ENCODE results near the gene TMPRSS12. TPM values are rescaled to one million over a fixed set of nuclear protein-coding genes. Genes with fewer than 3 reads are reported as not detected.
"Not testable (repeated sequence)": the region's sequence is repeated elsewhere in the genome, so short reads cannot be mapped to it uniquely, and the experiment has no call there.

The TMPRSS12 gene
- total and polyA plus RNA-seq, 8 donors: 0.12 TPM; not detected in 7

DNA sequence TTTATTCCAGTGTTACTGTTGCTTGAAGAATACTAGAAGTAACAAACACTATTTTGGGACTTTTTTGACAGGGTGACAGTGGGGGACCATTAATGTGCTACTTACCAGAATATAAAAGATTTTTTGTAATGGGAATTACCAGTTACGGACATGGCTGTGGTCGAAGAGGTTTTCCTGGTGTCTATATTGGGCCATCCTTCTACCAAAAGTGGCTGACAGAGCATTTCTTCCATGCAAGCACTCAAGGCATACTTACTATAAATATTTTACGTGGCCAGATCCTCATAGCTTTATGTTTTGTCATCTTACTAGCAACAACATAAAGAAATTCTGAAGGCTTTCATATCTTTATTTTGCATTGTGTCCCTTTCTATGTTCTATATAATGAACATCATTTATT is 44.5 kb downstream of the TMPRSS12 start:
- Histone ChIP-seq H3K36me3 (no peaks in the 10 kb centered on the region), H3K9me3 (no peaks in the 10 kb centered on the region), H3K4me1 (no peaks in the 10 kb centered on the region), H3K4me3 (no peak overlapping the region), H3K27ac (no peak overlapping the region), H3K27me3 (no peaks in the 10 kb centered on the region)
- no peak for ATAC-seq
- TF ChIP-seq, protein P1, sequence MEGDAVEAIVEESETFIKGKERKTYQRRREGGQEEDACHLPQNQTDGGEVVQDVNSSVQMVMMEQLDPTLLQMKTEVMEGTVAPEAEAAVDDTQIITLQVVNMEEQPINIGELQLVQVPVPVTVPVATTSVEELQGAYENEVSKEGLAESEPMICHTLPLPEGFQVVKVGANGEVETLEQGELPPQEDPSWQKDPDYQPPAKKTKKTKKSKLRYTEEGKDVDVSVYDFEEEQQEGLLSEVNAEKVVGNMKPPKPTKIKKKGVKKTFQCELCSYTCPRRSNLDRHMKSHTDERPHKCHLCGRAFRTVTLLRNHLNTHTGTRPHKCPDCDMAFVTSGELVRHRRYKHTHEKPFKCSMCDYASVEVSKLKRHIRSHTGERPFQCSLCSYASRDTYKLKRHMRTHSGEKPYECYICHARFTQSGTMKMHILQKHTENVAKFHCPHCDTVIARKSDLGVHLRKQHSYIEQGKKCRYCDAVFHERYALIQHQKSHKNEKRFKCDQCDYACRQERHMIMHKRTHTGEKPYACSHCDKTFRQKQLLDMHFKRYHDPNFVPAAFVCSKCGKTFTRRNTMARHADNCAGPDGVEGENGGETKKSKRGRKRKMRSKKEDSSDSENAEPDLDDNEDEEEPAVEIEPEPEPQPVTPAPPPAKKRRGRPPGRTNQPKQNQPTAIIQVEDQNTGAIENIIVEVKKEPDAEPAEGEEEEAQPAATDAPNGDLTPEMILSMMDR (IDR thresholded peaks at IDR 0.05): no peak
- no peak for FAIRE-seq
- 87 to 90% methylated on average over 3 of the region's 3 CpGs for WGBS, 2 donors
- DNase-seq: no peak
- intact Hi-C loops (cut with DNase I): no loop called here

GRCh38 chr12:50888666-50889065 is 45.9 kb downstream of the TMPRSS12 start:
- TF ChIP-seq, protein P1 (IDR thresholded peaks at IDR 0.05): no peak
- FAIRE-seq: peak; percentile 29

GRCh38 chr12:50894241-50894640 is 51.5 kb downstream of the TMPRSS12 start:
- Histone ChIP-seq H3K27me3 (no peaks in the 10 kb centered on the region), H3K27ac (no peak overlapping the region), H3K4me3 (no peak overlapping the region), H3K36me3 (no peaks in the 10 kb centered on the region), H3K4me1 (no peaks in the 10 kb centered on the region), H3K9me3 (no peaks in the 10 kb centered on the region)
- intact Hi-C loops (cut with DNase I): no loop called here
- TF ChIP-seq, protein P1 (IDR thresholded peaks at IDR 0.05): no peak
- FAIRE-seq: no peak
- 58 to 71% methylated on average over 3 of the region's 3 CpGs for WGBS, 2 donors
- no peak for DNase-seq
- ATAC-seq: no peak

More at GRCh38 chr12:50888666-50889065, 45.9 kb downstream of the TMPRSS12 start:
- no peaks in the 10 kb centered on the region for H3K36me3 ChIP-seq
- H3K27me3 ChIP-seq: no peaks in the 10 kb centered on the region
- no peak overlapping the region for H3K4me3 ChIP-seq
- no peaks in the 10 kb centered on the region for H3K4me1 ChIP-seq
- ATAC-seq (no peak), DNase-seq (no peak)
- H3K27ac ChIP-seq: no peak overlapping the region
- no peaks in the 10 kb centered on the region for H3K9me3 ChIP-seq
- WGBS, 2 donors: 81 to 86% methylated on average over 2 of the region's 2 CpGs
- intact Hi-C loops (cut with DNase I): no loop called here

DNA sequence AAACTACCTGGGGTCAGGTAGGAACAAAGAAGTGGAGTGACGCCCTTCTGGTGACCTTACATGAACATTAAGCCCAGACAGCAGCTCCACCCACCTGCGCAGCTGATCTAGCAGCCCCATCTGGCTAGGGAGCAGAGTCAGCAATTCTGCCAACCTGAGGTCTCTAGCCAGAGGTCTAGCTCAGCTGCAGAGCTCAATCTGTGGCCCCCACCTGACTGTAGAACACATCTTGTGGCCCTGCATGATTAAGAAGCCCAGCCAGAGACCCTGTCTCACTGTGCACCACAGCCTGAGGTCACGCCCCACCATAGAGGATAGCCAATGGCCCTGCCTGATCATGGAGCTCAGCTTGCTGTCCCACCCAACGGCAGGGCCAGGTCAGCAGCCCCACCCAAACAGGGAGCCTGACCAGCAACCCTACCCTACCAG is 59.0 kb downstream of the TMPRSS12 start:
- DNase-seq: no peak
- ATAC-seq: no peak
- Histone ChIP-seq H3K36me3 (no peaks in the 10 kb centered on the region), H3K4me3 (no peak overlapping the region), H3K4me1 (no peaks in the 10 kb centered on the region), H3K27ac (no peak overlapping the region), H3K9me3 (no peaks in the 10 kb centered on the region), H3K27me3 (no peaks in the 10 kb centered on the region)
- intact Hi-C loops (cut with DNase I): no loop called here
- FAIRE-seq: no peak
- TF ChIP-seq, protein P1 (IDR thresholded peaks at IDR 0.05): no peak
- 81 to 87% methylated on average over 4 of the region's 4 CpGs for WGBS, 2 donors

GRCh38 chr12:50908479-50908878 is 65.8 kb downstream of the TMPRSS12 start:
- 27 to 28% methylated on average over 5 of the region's 5 CpGs for WGBS, 2 donors
- DNase-seq (peak in 1 of 6 donors; percentile 26), ATAC-seq (peak in 1 of 4 donors; percentile 52)
- H3K27ac ChIP-seq; intact Hi-C loops (cut with DNase I); H3K9me3 ChIP-seq; H3K4me1 ChIP-seq; H3K4me3 ChIP-seq; H3K36me3 ChIP-seq; FAIRE-seq; H3K27me3 ChIP-seq: not testable (repeated sequence)

DNA sequence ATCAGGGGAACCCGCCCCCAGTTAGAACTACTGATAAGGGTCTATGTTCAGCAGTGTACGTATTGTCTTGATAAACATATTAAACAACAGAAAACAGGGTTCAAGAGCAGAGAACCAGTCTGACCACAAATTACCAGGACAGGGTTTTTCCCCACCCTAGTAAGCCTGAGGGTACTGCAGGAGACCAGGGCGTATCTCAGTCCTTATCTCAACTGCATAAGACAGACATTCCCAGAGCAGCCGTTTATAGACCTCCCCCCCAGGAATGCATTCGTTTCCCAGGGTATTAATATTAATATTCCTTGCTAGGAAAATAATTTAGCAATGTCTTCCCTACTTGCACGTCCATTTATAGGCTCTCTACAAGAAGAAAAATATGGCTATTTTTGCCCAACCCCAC is 69.6 kb downstream of the TMPRSS12 start:
- 73 to 80% methylated on average over 6 of the region's 6 CpGs for WGBS, 2 donors
- ATAC-seq; H3K4me3 ChIP-seq; H3K9me3 ChIP-seq; H3K4me1 ChIP-seq; H3K36me3 ChIP-seq; intact Hi-C loops (cut with DNase I); H3K27ac ChIP-seq; H3K27me3 ChIP-seq; FAIRE-seq; DNase-seq: not testable (repeated sequence)

Data from pancreas (tissue), 10 donors.